ENCODE data around the gene PRR29. TPM values are rescaled to one million over a fixed set of nuclear protein-coding genes. Genes with fewer than 3 reads are reported as not detected.

The PRR29 gene
- total RNA-seq, 2 experiments from 2014 or later = 0.16 to 0.29 TPM

GRCh38 chr17:64001763-64002529 is 3.8 kb downstream of the PRR29 start:
- Histone ChIP-seq H3K27ac (ENCODE audit: low read depth, low read length, poor library complexity, severe bottlenecking) (no peak overlapping the region), H3K79me2 (ENCODE audit: insufficient read depth, low read depth, low read length) (no peaks in the 10 kb centered on the region; the same call in 1 of the 2 replicates), H3K4me2 (ENCODE audit: low read length) (no peak overlapping the region), H3K4me3 (ENCODE audit: low read depth, low read length, poor library complexity, severe bottlenecking) (no peak overlapping the region), H3K36me3 (ENCODE audit: insufficient read depth, low read length) (peaks cover 54% of the 10 kb centered on the region), H3K9me2 (ENCODE audit: insufficient read depth, low read length) (no peaks in the 10 kb centered on the region), H4K20me1 (ENCODE audit: insufficient read depth, low read length) (no peaks in the 10 kb centered on the region), H3K9me3 (ENCODE audit: low read length) (no peaks in the 10 kb centered on the region), H2AFZ (ENCODE audit: low read length) (no peak overlapping the region), H3K4me1 (ENCODE audit: insufficient read depth, low read length, poor library complexity, severe bottlenecking) (peaks cover 18% of the 10 kb centered on the region)
- intact Hi-C loops (cut with micrococcal nuclease; ENCODE audit: unreplicated experiment) = no loop called here
- BruUV-seq (replicated peaks) = no TSS peak
- DNase-seq (ENCODE audit: low spot score) = no peak
- TF ChIP-seq EZH2phosphoT487 (IDR thresholded peaks at IDR 0.05; ENCODE audit: borderline replicate concordance, low read depth, low read length) = no peak
- TF ChIP-seq CTCF (conservative IDR thresholded peaks at IDR 0.05; ENCODE audit: low read length) = no peak
- ChIA-PET POLR2A (no interaction called here), CTCF (ENCODE audit: unreplicated experiment) (no interaction called here)

DNA sequence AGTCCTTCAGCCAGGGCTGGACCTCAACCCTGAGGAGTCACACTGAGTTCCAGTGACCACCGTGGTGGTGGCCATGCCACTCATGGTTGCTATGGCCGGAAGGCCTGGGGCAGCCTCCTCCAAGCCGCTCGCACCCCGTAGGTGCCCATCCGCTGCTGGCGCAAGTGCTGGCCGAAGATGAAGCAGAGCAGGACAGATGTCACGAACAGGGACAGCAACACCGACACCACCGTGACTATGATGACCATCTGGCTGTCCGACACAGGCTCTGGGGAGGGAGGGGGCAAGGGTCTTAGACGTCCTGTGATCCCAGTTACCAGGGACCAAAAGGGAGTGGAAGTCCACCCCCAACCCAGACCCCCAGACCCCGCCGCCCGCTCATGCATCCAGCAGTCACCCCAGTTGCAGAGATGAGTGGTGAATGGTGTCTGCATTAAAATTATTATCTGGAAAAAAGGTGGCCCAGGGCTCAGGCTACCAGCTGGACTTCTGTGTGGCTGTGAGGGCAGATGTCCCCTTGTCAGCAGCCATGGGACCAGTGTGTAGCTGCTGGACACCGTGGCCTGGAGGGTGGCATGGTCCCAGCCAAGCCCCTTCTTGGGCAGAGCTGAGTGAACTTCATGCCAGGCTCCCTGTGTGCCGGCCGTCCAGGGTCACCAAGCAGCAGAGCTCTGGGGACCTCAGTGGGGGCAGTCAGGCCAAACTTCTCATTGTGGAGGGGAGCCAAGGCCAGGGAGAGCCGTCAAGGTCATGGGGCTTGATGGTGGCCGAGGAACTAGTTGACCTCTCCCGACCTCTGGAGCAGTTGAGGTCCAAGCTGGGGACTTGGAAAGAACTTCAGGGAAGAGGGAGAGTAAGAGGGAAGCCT is 4.7 kb downstream of the PRR29 start:
- BruUV-seq (replicated peaks) = no TSS peak
- CTCF ChIA-PET (ENCODE audit: unreplicated experiment) = no interaction called here
- H2AFZ ChIP-seq (ENCODE audit: low read length) = no peak overlapping the region
- DNase-seq (ENCODE audit: low spot score) = no peak
- H3K36me3 ChIP-seq (ENCODE audit: insufficient read depth, low read length) = peaks cover 60% of the 10 kb centered on the region
- POLR2A ChIA-PET = no interaction called here
- no peaks in the 10 kb centered on the region for H3K9me3 ChIP-seq (ENCODE audit: low read length)
- H3K79me2 ChIP-seq (ENCODE audit: insufficient read depth, low read depth, low read length) = no peaks in the 10 kb centered on the region; the same call in 1 of the 2 replicates
- no peak overlapping the region for H3K27ac ChIP-seq (ENCODE audit: low read depth, low read length, poor library complexity, severe bottlenecking)
- TF ChIP-seq CTCF (conservative IDR thresholded peaks at IDR 0.05; ENCODE audit: low read length) = no peak
- TF ChIP-seq EZH2phosphoT487 (IDR thresholded peaks at IDR 0.05; ENCODE audit: borderline replicate concordance, low read depth, low read length) = no peak
- no peaks in the 10 kb centered on the region for H4K20me1 ChIP-seq (ENCODE audit: insufficient read depth, low read length)
- intact Hi-C loops (cut with micrococcal nuclease; ENCODE audit: unreplicated experiment) = no loop called here
- no peak overlapping the region for H3K4me2 ChIP-seq (ENCODE audit: low read length)
- H3K4me3 ChIP-seq (ENCODE audit: low read depth, low read length, poor library complexity, severe bottlenecking) = no peak overlapping the region
- peaks cover 11% of the 10 kb centered on the region for H3K4me1 ChIP-seq (ENCODE audit: insufficient read depth, low read length, poor library complexity, severe bottlenecking)
- H3K9me2 ChIP-seq (ENCODE audit: insufficient read depth, low read length) = no peaks in the 10 kb centered on the region
